HG03135 (cell line): ENCODE results near the gene MAP2.
A peak's percentile ranks its signal among the peaks of the same experiment; 100 is the strongest.

Source experiments
- ATAC-seq: cut with Tn5 transposase; IDR thresholded peaks from one replicate; pipeline ENCODE4 v1.9.1; 2021; ENCODE audit warnings: mild to moderate bottlenecking, moderate library complexity; ENCODE audit not compliant: unreplicated experiment

Gene MAP2

DNA sequence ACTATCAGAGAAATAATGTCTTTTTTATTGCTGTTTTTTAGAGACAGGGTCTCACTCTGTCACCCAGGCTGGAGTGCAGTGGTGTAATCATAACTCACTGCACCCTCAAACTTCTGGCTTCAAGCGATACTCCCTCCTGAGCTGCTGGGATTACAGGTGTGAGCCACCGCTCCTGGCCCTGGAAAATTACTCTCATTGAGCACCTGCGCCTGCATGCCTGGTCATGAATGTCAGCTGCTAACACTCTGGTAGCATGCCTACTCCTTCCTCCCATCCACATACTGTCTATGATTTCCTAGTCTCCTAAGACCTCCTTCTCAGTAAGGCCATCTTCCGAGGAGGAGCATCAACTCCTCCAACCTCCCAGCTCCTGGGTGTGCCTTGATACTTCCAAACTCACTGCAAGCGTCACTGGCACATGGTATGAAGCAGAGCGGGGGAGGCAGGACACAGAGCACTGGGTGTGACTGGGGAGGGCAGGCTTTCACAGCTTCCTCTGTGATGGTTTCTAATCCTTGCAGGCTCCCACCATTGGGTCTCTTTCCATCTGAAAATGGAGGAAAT, 1.6 kb upstream of the MAP2 start:
- no peak for ATAC-seq

DNA sequence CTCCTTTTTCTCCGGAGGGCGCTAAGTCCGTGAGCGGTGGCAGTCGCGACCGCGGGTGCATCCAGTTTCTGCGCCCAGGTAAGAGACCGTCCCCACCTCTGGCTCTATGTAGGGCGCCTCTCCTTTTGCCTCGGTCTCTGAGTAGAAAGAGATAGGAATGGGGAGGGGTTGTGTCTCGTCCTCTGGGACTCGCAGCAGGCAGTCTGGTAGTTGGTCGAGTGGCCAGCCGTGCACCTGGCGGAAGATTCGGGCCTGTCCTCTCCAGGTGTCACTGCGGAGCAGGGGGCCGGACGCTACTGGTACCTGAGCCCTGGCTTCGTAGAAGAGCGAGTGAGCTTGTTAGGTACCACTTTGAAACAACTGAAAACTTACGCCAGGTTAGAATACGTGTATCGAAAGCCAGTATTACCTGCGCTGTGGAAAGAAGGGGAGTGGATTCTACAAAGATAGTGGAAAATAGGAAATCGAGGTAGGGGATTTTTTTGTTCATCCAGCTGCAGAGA, 403 bp downstream of the MAP2 start:
- ATAC-seq: peak; percentile 17

DNA sequence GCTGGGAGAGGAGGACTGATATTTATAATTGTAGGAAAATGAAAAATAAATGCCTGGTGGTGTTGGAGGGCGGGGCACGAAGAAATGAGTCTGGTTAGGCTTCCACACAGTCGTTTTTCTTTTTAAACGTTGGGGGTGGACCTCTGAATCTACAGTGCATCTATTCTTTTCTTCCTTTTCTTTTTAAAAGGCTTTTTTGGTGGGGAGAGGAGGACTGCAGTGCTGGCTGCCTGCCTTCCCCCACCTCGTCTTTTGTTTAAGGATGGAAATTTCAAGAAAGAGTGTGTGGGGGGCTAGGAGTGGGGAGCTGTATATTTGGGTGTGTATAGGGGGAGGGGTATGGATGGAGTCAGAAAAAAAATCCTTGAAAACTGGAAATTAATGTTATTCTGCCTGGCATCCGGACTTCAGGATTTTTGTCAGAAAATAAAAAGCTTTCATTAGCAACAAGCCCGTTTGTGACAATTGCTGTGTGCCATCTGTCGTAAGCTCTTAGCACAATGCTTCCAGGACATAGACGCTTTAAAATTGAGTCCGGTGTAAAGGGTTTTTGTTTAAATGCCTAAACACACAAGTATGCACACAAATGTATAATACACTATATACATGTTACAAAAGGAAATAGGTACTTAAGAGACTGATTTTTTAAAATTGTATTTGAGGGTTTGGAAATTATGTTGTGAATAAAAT, 1.1 kb downstream of the MAP2 start:
- no peak for ATAC-seq

DNA sequence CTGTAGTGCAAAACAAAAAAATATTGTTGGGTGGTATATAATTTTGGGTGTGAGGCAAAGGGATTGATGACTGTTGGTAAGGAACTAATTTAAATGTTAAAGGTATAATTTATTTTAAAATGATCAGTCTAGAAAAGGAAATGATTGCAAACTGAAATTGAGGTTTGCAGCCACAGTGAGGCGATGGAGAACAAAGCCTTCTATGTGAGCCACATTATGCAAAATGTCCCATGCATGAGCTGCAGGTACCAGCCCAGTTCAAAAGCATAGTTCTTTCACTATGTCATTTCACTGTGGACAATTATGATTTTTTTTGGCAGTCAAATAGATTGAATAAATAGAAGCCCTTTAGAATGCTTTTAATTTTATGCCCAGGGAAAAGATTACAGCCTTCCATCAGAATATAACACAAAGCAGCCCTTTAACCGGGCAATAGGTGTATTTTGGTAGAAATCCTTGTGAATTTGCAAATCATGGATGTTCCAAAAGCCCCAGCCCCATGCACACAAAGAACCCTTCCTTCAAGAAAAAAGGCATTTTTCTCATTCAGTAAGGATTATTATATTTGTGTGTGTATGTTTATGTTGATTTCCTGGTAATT, 1.7 kb downstream of the MAP2 start:
- ATAC-seq: no peak

DNA sequence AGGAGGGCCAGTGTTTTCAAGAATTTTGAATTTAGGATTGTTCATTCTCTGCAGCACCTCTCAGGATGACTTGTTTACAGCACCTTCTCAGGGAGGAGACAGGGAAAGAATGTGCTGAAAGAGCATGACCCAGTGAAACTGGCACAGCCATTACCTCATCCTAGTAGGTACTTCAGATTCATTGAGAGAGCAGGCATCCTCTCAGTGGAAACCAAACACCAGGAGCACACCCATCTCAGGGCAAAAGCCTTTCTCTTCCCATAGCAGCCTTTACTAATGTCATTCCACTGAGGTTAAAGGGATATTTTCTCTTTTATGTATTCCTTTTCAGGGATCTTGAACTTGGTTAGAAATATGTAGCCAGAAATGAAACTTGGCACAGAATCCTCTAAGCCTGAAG, 2.6 kb downstream of the MAP2 start:
- no peak for ATAC-seq

DNA sequence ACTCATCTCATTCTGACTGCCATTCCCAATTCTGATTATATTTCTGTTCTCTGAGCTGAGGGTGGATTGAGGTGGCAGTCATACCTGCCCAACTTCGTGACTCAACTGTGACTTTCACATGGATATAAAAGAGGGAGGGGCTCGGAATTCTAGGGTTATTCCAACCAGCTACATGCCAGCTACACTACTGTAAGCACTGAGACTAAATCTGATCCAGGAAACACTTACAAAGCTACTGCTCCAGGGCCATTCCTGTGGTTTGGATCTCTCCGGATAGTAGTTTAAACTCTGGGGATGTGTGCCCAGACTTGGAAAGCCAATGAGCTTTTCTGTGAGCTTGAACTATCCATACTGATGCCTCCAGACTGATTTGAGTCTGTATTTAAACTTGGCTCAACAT, 7.9 kb downstream of the MAP2 start:
- ATAC-seq: no peak

DNA sequence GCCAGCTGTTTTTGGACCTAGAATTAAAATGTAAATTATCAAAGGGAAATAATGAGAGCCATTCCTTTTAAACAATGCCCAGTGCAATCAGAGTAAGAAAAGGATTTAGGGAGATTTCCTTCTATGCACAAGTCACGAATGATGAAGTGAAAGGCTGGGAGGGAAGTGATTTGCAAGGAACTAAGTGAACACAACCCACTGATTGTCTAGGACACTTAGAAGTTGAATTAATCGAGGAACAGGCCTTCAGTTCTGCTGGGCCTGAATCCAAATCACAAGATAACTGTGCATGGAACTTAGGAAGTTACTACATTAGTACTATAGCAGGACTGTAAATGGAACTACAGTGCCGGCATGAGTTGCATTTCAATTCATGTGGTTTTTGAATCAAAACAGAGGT, 17.7 kb downstream of the MAP2 start:
- ATAC-seq: no peak

DNA sequence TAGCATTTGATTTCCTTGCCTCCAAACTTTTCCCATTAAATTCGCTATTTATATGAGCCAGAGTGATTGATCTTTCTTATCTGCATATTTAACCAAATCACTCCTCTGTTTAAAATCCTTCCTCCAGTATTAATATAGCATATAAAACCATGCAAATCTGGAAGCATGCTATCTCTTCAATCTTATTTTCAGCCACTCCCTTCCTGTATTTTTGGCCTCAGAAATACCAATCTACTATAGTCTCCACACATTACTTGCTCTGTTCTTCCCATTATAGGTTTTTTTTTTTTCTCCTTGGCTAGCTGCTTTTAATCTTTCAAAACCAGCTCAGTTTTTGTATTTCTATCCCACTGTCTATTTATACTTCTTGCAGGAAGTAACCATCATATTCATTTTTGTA, 19.1 kb downstream of the MAP2 start:
- ATAC-seq: no peak

DNA sequence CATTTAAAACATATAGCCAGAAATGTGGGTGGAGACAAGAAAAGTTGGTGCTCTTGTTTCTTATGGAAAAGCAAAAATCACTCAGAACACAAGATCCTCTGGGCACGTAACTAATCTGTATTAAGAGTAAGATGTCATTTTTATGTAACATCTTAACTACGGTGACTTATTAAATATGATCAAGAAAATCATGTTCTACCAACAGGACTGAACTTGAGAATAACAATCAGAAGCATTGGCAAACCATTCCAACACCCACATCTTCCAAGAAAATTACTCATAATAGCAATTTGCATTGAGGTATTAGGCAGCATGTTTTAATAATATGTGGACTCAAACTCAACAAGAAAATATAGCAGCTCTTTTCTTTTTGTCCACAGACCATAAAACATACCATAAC, 21.6 kb downstream of the MAP2 start:
- ATAC-seq: no peak

DNA sequence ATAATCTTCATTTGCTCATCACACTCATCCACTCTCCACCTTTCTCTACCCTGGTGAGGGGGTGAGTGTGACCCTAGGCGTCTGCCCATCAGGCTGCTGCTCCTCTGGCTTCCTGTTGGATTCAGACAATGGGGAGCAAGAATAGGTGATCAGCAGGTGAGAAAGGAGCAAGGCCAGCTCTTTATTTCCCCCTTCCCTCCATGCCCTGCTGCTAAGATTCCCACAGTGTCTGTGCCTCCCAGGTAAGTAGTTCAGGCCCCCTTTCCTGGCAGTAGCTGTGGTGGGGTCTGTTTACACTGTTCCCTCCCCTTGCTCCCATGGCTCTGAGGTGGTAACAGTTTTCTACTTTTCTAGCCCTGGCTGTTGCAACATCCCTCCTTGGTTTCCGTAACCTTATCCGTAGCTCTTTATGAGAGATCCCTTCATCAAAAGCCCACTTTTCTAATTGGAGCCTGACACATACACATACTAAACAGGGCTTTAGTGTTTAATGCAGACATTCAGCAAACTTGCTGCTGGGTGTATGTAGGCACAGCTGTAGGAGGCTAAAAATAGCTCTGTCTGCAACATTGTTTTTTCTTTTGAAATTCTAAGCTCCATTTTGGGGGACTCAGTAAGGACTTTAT, 27.5 kb downstream of the MAP2 start:
- no peak for ATAC-seq

DNA sequence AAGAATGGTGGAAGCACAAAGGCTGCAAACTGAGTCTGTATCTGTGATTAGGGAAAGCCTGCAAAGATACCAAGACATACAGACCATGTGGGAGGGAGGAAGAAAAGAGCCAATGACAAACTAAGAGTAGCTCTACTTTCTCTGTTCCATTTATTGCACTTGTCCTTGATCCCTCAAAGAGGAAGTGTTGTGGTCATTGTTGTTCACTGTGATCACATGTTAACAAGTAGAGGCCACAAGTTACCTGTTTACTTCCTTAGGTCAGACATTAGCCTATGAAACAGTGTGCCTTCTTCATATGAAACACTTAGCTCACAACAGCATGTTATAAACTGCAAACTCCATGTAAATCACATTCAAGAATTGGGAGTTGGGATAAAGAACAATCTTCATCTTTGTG, 32.6 kb downstream of the MAP2 start:
- ATAC-seq: no peak

DNA sequence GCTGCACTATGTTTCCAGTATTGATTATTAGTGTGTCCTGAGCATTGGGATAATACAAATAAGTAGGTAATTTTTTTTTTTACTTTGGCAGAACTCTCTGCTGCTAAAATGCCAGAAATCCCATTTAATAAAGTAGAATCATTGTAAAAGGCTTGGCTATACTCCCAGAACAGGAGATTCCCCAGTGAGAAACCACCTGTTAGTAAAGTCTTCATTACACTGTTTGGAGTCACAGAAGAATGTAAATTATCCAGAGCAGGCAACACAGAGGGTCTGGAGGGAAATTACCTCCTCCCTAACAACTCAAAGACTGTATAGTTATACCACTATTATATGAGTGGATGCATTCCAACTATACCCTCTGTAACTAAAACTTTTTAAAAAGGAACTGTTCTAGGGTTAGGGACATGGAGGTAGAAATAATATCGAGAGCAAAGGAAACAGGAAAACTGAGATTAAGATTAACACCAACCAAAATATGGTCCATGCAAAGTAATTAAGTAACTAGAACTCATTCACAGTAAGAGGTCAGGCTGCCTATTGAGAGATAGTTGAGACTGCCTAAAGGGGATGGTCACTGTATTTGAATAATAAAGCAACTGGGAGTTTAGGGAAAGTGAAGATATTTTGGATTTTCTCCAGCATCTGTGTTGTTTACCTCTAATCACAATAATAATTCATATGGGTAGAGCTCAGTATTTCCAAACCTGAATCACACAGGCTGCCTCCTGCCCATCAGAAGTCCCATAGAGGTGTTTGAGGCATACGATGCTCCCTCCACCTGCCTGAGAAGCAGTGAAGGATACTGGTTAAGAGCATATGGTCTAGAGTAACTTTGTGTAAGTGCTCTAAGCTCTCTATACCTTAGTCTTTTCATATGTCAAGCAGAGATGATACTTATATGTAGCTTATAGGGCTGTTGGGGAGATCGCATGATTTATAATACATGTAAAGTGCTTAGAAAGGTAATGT, 34.4 kb downstream of the MAP2 start:
- ATAC-seq: no peak

DNA sequence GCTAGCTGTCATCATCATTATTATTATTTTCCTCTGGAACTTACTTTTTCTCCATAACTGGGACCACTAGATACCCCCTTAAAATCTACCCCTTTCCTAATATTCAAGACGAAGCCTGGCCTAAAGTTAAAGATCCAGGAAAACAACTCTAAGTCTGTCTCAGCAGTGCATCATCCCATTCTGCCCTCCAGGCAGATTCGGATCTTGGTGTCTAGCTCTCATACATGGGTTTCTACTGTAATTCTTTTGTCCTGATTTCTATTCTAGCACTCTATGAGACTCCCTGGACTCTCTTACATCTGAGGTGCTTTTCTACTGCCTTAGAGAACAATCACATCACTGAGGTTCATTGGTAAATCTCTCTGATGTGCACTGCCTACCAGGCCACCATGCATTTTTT, 35.5 kb downstream of the MAP2 start:
- ATAC-seq: no peak

DNA sequence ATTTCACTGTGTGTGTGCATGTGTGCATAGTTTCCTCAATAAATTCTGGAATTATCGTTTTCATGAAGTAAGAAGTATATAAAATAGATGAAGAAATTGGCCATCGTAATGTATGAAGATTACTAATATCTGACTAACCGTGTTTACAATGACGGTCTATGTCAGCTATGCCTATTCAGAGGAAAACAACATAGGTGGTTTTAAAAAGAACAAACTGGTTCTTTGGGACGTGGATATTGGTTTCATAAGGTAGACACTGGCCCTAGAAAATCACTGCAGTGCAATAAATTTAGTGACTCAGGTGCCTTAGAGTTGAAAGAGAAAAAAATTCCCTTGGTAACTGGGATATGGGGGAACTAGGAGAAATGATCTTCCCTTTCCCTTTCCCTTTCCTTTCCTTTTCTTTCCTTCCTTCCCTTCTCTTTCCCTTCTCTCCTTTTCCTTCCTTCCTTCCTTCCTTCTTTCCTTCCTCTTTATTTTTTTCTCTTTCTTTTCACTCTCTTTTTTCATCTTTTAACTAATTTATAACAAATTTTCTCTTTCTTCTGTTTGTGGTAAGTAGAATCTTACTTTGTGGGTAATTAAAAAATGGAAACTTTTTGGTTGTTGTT, 36.4 kb downstream of the MAP2 start:
- ATAC-seq: no peak

DNA sequence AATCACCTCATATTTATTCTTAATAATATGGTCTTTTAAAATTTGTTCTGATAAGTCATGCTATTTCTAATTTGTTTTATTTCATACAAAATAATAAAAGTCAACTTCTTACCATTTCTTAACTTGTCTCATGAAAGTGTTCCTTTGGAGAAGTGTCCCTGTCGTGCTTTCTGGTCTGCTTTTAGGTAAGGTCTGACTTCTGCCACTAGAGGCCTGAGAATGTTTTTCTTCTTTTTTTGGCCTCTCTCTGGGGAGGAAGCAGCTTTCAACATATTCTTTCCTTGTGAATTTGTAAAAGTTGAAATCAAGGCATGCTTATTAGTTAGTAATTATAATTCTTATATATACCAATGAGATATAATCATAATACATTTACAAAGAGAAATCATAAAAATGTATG, 39.4 kb downstream of the MAP2 start:
- ATAC-seq: no peak

DNA sequence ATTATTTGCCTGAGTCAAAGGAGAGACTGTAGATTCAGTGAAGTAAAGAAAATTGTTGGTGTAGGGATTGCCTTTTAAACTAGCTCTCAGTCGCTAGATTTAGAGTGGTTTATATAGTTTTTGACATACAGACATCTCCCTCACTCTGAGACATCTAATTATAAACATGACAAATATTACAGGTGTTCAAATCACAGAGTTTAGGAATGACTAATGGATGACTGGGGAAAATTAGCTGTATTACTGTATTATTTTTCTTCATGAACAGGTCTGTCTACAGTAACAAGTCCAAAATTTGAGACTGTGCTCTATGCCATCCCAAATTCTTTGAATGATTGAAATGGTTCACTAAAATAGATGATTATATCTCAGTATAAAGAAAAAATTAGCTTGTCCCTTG, 40.0 kb downstream of the MAP2 start:
- ATAC-seq: no peak

DNA sequence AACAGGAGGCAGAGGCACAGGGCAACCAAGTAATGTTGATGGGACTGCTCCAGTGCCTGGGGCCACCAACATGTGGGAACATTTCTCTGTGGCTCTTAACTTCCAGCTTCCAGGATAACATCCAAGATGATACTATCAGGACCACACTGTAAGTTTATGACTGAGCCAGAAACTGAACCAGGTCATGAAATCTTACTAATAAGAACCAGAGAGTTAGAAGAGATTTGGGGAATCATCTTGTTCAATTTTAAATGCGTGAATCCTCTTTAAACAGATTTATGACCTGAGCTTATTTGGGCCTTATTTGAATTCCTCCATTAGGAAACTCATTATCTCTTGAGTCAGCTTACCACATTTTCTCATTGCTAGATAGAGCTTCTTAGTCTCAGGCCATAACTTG, 45.0 kb downstream of the MAP2 start:
- ATAC-seq: no peak

DNA sequence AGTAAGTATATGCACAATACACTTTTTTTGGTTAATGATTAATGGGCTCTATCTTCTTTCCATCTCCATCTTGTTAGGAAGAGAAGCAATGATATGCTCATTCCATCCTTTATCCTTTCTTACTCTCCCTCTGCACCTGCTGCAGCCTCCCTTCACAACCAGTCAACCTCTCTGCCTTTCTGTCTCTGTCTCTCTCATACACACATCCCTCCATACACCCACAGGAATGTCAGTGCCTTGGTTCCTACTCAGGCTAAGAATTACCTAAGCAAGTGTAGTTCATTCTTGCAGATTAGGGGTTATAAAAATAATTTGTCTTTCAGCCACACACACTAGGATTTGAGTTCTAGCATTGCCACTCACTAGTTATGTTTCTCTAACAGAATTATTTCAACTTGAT, 45.6 kb downstream of the MAP2 start:
- ATAC-seq: no peak

DNA sequence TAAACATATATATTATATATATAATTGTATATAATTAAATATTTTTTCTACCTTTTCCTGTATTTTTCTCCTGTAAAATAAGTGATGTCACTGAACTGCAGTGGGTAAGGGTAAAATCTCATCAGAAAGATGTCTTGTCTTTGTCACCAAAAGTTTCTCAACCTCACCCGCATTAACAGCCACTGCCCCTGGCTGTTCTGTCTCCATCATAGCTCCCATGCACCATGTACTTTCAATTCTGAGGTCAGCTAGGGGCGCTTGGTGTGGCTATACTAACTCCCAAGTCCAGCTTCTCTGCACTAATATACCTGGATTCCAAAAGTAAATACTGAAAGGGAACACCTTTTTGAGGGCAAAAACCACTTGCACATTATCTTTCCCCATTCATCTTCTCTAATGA, 46.6 kb downstream of the MAP2 start:
- no peak for ATAC-seq

DNA sequence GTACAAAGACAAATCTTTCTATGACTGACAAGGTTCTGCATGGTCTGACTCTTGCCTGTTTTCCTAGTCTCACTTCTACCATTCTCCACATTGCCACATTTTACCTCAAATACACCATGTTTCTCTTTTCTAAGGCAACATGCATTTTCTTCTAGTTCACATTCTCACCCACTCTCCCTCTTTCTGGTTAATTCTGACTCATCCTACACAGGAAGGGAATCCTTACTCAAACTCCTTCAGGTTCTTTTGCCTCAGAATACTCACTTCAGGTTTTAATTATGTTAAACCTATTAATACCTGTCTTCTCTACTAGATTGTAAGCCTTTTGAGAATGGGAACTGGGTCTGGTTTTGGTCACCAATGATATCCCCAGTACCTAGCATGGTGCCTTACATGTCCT, 47.2 kb downstream of the MAP2 start:
- no peak for ATAC-seq
